Endothelial cell of umbilical vein (primary cell): ENCODE results near the gene ZNF106. TPM values are rescaled to one million over a fixed set of nuclear protein-coding genes. Genes with fewer than 3 reads are reported as not detected.

Experiments
- BruUV-seq: library from RNA; stranded (reverse); fragments of 400-500 nt; replicated peaks from 2 replicates; lab custom pipeline; 2021; lab: Mats Ljungman, UMichigan
- CTCF ChIA-PET: fragments of 300-600, 350-600 bp; sonication (Branson Sonifier 250); formaldehyde crosslinking; loops from one replicate; lab custom pipeline; 2021; ENCODE audit warnings: antibody characterized with exemption, inconsistent platforms; lab: Charles Lee
- POLR2A ChIA-PET: fragments of 300-600, 350-600 bp; sonication (Branson Sonifier 250); formaldehyde crosslinking; loops from one replicate; lab custom pipeline; 2021; ENCODE audit warnings: antibody characterized with exemption, inconsistent platforms; lab: Charles Lee
- DNase-seq: peaks from one replicate; pipeline ENCODE4 v3.0.0-alpha.2; 2011; ENCODE audit warnings: low read depth, low spot score
- FAIRE-seq: peaks from 2 replicates; lab custom pipeline; 2011; peaks lifted over from hg19 to GRCh38; lab: Jason Lieb, UNC
- H2AFZ ChIP-seq: 2 replicates; pipeline ENCODE4 v1.6.0; 2012; ENCODE audit warnings: low read depth, low read length, control low read depth, inconsistent platforms
- H3K27ac ChIP-seq: 2 replicates; pipeline ENCODE4 v1.5.1; 2011; ENCODE audit warnings: low read depth, mild to moderate bottlenecking, control low read depth, low read length, moderate library complexity; ENCODE audit not compliant: insufficient read depth
- H3K27me3 ChIP-seq, 2 experiments: 2 replicates each; pipeline versions ENCODE4 v1.6.0 to v1.6.1; 2011; ENCODE audit warnings: low read length in 2 of 2, mixed read lengths in 1 of 2; ENCODE audit not compliant: control insufficient read depth in 2 of 2, insufficient read depth in 2 of 2
- H3K36me3 ChIP-seq, 2 experiments: 2 replicates in 1 of 2; 3 replicates in 1 of 2; pipeline ENCODE4 v1.5.1; 2011; ENCODE audit warnings: low read length in 2 of 2, mild to moderate bottlenecking in 1 of 2, moderate library complexity in 1 of 2; ENCODE audit not compliant: control insufficient read depth in 2 of 2, insufficient read depth in 2 of 2; ENCODE audit errors: extremely low read depth in 1 of 2
- H3K4me1 ChIP-seq: 3 replicates; pipeline ENCODE4 v1.5.1; 2011; ENCODE audit warnings: mild to moderate bottlenecking, low read length; ENCODE audit not compliant: control insufficient read depth, insufficient read depth; ENCODE audit errors: extremely low read depth
- H3K4me2 ChIP-seq: 2 replicates; pipeline ENCODE4 v1.6.1; 2011; ENCODE audit warnings: low read length, control low read depth, mixed read lengths; ENCODE audit not compliant: insufficient read depth
- H3K4me3 ChIP-seq, 3 experiments: fragments of 200-600 bp in 1 of 3; sonication (generic), shearing (Covaris generic) in 1 of 3; replicated peaks in 1 of 3; 2 replicates each; pipeline ENCODE4 v1.5.1; 2011 to 2016; ENCODE audit warnings: control low read depth in 3 of 3, low read length in 3 of 3, mild to moderate bottlenecking in 2 of 3, inconsistent platforms in 1 of 3, low read depth in 1 of 3, moderate library complexity in 1 of 3; ENCODE audit not compliant: insufficient read depth in 1 of 3
- H3K79me2 ChIP-seq: 2 replicates; pipeline ENCODE4 v1.6.0; 2012; ENCODE audit warnings: low read length, inconsistent platforms; ENCODE audit not compliant: control insufficient read depth, insufficient read depth
- H3K9ac ChIP-seq: replicated peaks from 2 replicates; pipeline ENCODE3; 2011; ENCODE audit warnings: low read length, control low read depth; ENCODE audit not compliant: insufficient read depth; ENCODE audit errors: extremely low read depth
- H3K9me1 ChIP-seq: replicated peaks from 3 replicates; pipeline ENCODE4 v1.6.0; 2011; ENCODE audit warnings: mild to moderate bottlenecking, low read length; ENCODE audit not compliant: control insufficient read depth, insufficient read depth; ENCODE audit errors: extremely low read depth
- H3K9me3 ChIP-seq: replicated peaks from 2 replicates; pipeline ENCODE4 v1.5.1; 2012; ENCODE audit warnings: low read length, inconsistent platforms; ENCODE audit not compliant: control insufficient read depth, insufficient read depth
- H4K20me1 ChIP-seq: replicated peaks from 2 replicates; pipeline ENCODE3; 2011; ENCODE audit warnings: mild to moderate bottlenecking, low read length; ENCODE audit not compliant: control insufficient read depth, insufficient read depth; ENCODE audit errors: extremely low read depth
- EZH2 ChIP-seq: IDR thresholded peaks from 2 replicates; pipeline ENCODE4 v1.6.1; 2012; ENCODE audit warnings: borderline replicate concordance, low read depth, mild to moderate bottlenecking, moderate library complexity, low read length, inconsistent platforms; ENCODE audit not compliant: severe bottlenecking
- FOS ChIP-seq: IDR thresholded peaks from 2 replicates; pipeline ENCODE4 v1.6.1; 2011; ENCODE audit warnings: mild to moderate bottlenecking, low read length, moderate library complexity, borderline replicate concordance; ENCODE audit not compliant: insufficient read depth
- GATA2 ChIP-seq: IDR thresholded peaks from 2 replicates; pipeline ENCODE4 v1.7.0; 2011; ENCODE audit warnings: low read depth, mild to moderate bottlenecking, moderate library complexity, mixed read lengths, low read length; ENCODE audit not compliant: insufficient read length, insufficient read depth
- JUN ChIP-seq: IDR thresholded peaks from 2 replicates; pipeline ENCODE4 v1.6.1; 2011; ENCODE audit warnings: borderline replicate concordance, low read depth; ENCODE audit not compliant: insufficient read length, insufficient read depth
- MYC ChIP-seq: IDR thresholded peaks from one replicate; pipeline ENCODE4 v1.6.1; 2011; ENCODE audit warnings: mild to moderate bottlenecking, low read depth, low read length
- POLR2A ChIP-seq: IDR thresholded peaks from 2 replicates; pipeline ENCODE4 v1.6.1; 2012; ENCODE audit warnings: low read depth, mild to moderate bottlenecking, control low read depth, low read length
- POLR2AphosphoS5 ChIP-seq: IDR thresholded peaks from 2 replicates; pipeline ENCODE4 v1.6.1; 2012; ENCODE audit warnings: low read depth, mild to moderate bottlenecking, control low read depth, low read length, moderate library complexity; ENCODE audit not compliant: insufficient read depth
- dilution Hi-C: fragments of 300-500 bp; cut with MboI; formaldehyde crosslinking; loops from one replicate; pipeline ENCODE4 v1.15.0; 2019; ENCODE audit warnings: low sequenced_read_pairs; ENCODE audit not compliant: extremely low pct_ligation_motif_present
- intact Hi-C: fragments of 100-400 bp; cut with micrococcal nuclease; formaldehyde crosslinking; loops from one replicate; pipeline ENCODE4 v1.10.0; 2022
- polyA plus RNA-seq, 4 experiments: library from polyadenylated mRNA; depleted of rRNA in 3 of 4; stranded (reverse) in 3 of 4; unstranded in 1 of 4; fragments of >200 nt; gene quantifications; 2 replicates each; pipeline versions ENCODE4 v1.2.1 to v1.2.3, GENCODE V29; 2011 to 2012; ENCODE audit warnings: missing spikeins in 1 of 4
- total RNA-seq: library from RNA; stranded (reverse); gene quantifications from 2 replicates; pipeline ENCODE4 v1.2.3, GENCODE V29; 2021
- TF ChIP-seq, protein P1 (sequence below): IDR thresholded peaks from 2 replicates; pipeline ENCODE4 v1.6.1; 2011; ENCODE audit not compliant: insufficient read depth, insufficient read length
- TF ChIP-seq, protein P2 (sequence below), 2 donors: IDR thresholded peaks; 1 replicate in 1 of 2; 2 replicates in 1 of 2; pipeline ENCODE4 v1.5.1; 2011; ENCODE audit warnings: low read length in 2 of 2, mild to moderate bottlenecking in 2 of 2, moderate library complexity in 2 of 2, control low read depth in 1 of 2, inconsistent platforms in 1 of 2, low read depth in 1 of 2; ENCODE audit not compliant: insufficient read depth in 1 of 2; ENCODE audit errors: extremely low read depth in 1 of 2

ZNF106 gene
- total and polyA plus RNA-seq, 2 donors (not counting 3 experiments of a cell fraction or from before 2014, with no cell fraction given): 18.9 to 53.5 TPM

DNA sequence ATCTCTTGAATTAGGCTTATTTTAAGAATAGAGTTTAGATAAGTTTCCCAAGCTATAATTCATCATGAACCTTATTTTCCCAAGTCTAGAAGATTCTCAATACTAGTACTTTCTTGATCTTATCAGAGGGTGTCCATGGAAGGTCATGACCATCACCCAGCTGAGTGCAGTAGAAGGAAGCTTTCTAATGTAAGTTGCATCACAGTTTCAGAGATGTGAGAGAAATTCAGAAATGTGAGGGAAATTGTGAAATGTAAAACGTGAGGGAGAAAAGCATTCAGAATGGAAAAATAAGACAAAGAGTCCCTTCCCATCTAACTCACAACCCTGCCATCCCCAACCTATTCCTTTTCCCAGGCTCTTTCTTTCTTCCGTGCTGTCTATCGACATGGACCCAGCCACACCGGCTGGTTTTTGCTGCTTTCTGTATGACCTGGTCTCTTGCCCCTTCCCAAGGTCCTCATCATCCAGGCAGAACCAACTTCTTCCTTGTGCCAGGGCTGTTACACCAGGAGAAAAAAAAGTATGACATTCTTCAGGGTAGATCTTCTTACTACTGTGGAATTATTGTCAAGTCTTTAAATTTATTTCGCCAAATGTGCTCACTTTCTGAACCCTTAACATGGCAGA lies 124.9 kb downstream of the ZNF106 start:
- peaks cover 0 to 3% of the 10 kb centered on the region in 2 experiments for H3K27me3 ChIP-seq
- no TSS peak for BruUV-seq
- no peak overlapping the region for H3K4me3 ChIP-seq
- no peak overlapping the region for H3K27ac ChIP-seq
- H2AFZ ChIP-seq: no peak overlapping the region
- H3K79me2 ChIP-seq: no peaks in the 10 kb centered on the region
- H3K4me2 ChIP-seq: no peak overlapping the region
- no peaks in the 10 kb centered on the region for H3K9me3 ChIP-seq
- ChIA-PET CTCF (interaction anchor here (1.1 to 2.5 kb wide), 3 partner anchors 11 to 19 kb away, joined by 5 to 13 read pairs (median 6); no protein-coding TSS in a partner anchor), POLR2A (no interaction called here)
- H3K9me1 ChIP-seq: no peaks in the 10 kb centered on the region
- TF ChIP-seq, protein P1, sequence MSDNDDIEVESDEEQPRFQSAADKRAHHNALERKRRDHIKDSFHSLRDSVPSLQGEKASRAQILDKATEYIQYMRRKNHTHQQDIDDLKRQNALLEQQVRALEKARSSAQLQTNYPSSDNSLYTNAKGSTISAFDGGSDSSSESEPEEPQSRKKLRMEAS: no peak
- TF ChIP-seq JUN: no peak
- no peak for TF ChIP-seq FOS
- no peak for TF ChIP-seq EZH2
- no peak for TF ChIP-seq MYC
- TF ChIP-seq GATA2: no peak
- no peak for TF ChIP-seq POLR2AphosphoS5
- TF ChIP-seq, protein P2, sequence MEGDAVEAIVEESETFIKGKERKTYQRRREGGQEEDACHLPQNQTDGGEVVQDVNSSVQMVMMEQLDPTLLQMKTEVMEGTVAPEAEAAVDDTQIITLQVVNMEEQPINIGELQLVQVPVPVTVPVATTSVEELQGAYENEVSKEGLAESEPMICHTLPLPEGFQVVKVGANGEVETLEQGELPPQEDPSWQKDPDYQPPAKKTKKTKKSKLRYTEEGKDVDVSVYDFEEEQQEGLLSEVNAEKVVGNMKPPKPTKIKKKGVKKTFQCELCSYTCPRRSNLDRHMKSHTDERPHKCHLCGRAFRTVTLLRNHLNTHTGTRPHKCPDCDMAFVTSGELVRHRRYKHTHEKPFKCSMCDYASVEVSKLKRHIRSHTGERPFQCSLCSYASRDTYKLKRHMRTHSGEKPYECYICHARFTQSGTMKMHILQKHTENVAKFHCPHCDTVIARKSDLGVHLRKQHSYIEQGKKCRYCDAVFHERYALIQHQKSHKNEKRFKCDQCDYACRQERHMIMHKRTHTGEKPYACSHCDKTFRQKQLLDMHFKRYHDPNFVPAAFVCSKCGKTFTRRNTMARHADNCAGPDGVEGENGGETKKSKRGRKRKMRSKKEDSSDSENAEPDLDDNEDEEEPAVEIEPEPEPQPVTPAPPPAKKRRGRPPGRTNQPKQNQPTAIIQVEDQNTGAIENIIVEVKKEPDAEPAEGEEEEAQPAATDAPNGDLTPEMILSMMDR (IDR thresholded peaks at IDR 0.05; ENCODE audit: extremely low read depth in 1 of 2, insufficient read depth in 1 of 2, low read depth in 1 of 2, low read length in 2 of 2): no peak
- TF ChIP-seq POLR2A: no peak
- FAIRE-seq (no peak), DNase-seq (no peak)
- no peak overlapping the region for H3K9ac ChIP-seq
- intact Hi-C loops: no loop called here
- H4K20me1 ChIP-seq: no peaks in the 10 kb centered on the region
- dilution Hi-C loops: no loop called here
- H3K4me1 ChIP-seq: no peaks in the 10 kb centered on the region
- no peaks in the 10 kb centered on the region for H3K36me3 ChIP-seq
